Left lung (tissue), 10 donors: Measurements from ENCODE around the gene RYR3. TPM values are rescaled to one million over a fixed set of nuclear protein-coding genes. Genes with fewer than 3 reads are reported as not detected.

Experiments
- ATAC-seq: fragments of 200-7000 bp; cut with Tn5 transposase; one replicate; pipeline ENCODE4 v1.9.1; 2020; ENCODE audit warnings: moderate library complexity
- DNase-seq, 4 donors: peaks; one replicate each; pipeline ENCODE4 v3.0.0-alpha.2; 2013 to 2020
- H3K27ac ChIP-seq, 2 donors: fragments of 200-600 bp; sonication (generic) in 1 of 2; one replicate each; pipeline versions ENCODE4 v1.5.0 to v1.8.0; 2020 to 2021
- H3K27me3 ChIP-seq, 2 donors: fragments of 200-600 bp; sonication (generic) in 1 of 2; one replicate each; pipeline versions ENCODE4 v1.5.0 to v1.8.0; 2020 to 2021
- H3K36me3 ChIP-seq, 2 donors: fragments of 200-600 bp; sonication (generic) in 1 of 2; one replicate each; pipeline versions ENCODE4 v1.5.0 to v1.8.0; 2020 to 2021
- H3K4me1 ChIP-seq, 2 donors: fragments of 200-600 bp; one replicate each; pipeline ENCODE4 v1.8.0; 2021
- H3K4me3 ChIP-seq, 2 donors: fragments of 200-600 bp; sonication (generic) in 1 of 2; one replicate each; pipeline versions ENCODE4 v1.5.0 to v1.8.0; 2020 to 2021; ENCODE audit warnings: mild to moderate bottlenecking in 1 of 2
- H3K9me3 ChIP-seq, 2 donors: fragments of 200-600 bp; sonication (generic) in 1 of 2; one replicate each; pipeline versions ENCODE4 v1.5.0 to v1.8.0; 2020 to 2021
- intact Hi-C, 2 donors: fragments of 100-400 bp; cut with DNase I; formaldehyde crosslinking; loops; one replicate each; pipeline versions ENCODE4 v1.11.2 to v1.14.2; 2022
- polyA plus RNA-seq, 6 donors: library from polyadenylated mRNA; unstranded; fragments of 120-200 nt; gene quantifications; one replicate each; pipeline ENCODE4 v1.2.1, GENCODE V29; 2013; ENCODE audit not compliant: insufficient read length in 6 of 6
- total RNA-seq, 2 donors: library from RNA; stranded (reverse); fragmentation: NEBNext Ultra II Directional; extraction: Animal tissue kit (Norgen Biotek cat#: 25700); gene quantifications; one replicate each; pipeline ENCODE4 v1.2.1, GENCODE V29; 2021
- TF ChIP-seq, protein P1 (sequence below), 2 donors: fragments of 200-600 bp; sonication (generic) in 1 of 2; IDR thresholded peaks; one replicate each; pipeline versions ENCODE4 v1.5.0 to v1.8.0; 2021; ENCODE audit warnings: antibody characterized with exemption in 2 of 2
- donor health status: DM: no; HTN: yes; CAD: no.
- donor health status: DM: no; HTN: no; CAD: no.

The RYR3 gene
- total and polyA plus RNA-seq, 8 donors = 0.24 to 12.6 (median 8.6) TPM

GRCh38 chr15:33858836-33859235 is 548.1 kb downstream of the RYR3 start:
- no peak for ATAC-seq
- H3K27ac ChIP-seq = no peak overlapping the region
- DNase-seq = no peak
- no peaks in the 10 kb centered on the region for H3K27me3 ChIP-seq
- no peaks in the 10 kb centered on the region for H3K36me3 ChIP-seq
- TF ChIP-seq, protein P1, sequence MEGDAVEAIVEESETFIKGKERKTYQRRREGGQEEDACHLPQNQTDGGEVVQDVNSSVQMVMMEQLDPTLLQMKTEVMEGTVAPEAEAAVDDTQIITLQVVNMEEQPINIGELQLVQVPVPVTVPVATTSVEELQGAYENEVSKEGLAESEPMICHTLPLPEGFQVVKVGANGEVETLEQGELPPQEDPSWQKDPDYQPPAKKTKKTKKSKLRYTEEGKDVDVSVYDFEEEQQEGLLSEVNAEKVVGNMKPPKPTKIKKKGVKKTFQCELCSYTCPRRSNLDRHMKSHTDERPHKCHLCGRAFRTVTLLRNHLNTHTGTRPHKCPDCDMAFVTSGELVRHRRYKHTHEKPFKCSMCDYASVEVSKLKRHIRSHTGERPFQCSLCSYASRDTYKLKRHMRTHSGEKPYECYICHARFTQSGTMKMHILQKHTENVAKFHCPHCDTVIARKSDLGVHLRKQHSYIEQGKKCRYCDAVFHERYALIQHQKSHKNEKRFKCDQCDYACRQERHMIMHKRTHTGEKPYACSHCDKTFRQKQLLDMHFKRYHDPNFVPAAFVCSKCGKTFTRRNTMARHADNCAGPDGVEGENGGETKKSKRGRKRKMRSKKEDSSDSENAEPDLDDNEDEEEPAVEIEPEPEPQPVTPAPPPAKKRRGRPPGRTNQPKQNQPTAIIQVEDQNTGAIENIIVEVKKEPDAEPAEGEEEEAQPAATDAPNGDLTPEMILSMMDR (IDR thresholded peaks at IDR 0.05) = no peak
- H3K9me3 ChIP-seq = no peaks in the 10 kb centered on the region
- H3K4me1 ChIP-seq = no peaks in the 10 kb centered on the region
- no peak overlapping the region for H3K4me3 ChIP-seq
- intact Hi-C loops = no loop called here

DNA sequence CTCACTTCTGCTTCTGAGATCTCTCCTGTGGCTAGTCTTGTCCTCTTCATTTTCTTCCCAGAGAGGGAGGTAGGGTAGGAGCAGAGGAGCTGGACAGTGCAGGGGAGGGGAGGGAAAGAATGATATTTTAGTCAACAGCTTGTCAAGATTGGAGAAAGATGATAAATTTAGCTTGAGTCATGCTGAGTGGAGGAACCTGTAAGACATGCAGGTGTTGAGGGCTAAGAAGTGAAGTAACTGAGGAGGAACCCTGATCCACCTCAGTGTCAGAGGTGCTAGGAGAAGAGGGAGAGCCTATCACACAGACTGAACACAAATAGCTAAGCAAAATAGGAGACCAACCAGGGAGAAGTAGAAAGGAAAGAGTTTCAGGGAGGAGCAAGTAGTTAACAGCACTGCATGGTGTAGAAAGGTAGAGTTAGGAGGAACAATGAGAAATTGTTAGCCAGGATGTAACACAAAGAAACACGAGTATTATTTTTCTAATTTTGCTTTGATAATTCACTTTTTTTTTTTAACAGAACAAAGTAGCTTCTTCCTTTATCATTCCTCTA is 549.3 kb downstream of the RYR3 start:
- ATAC-seq (no peak), DNase-seq (no peak)
- intact Hi-C loops = no loop called here
- no peaks in the 10 kb centered on the region for H3K27me3 ChIP-seq
- H3K36me3 ChIP-seq = no peaks in the 10 kb centered on the region
- no peak overlapping the region for H3K4me3 ChIP-seq
- TF ChIP-seq, protein P1 (IDR thresholded peaks at IDR 0.05) = no peak
- H3K27ac ChIP-seq = no peak overlapping the region
- no peaks in the 10 kb centered on the region for H3K4me1 ChIP-seq
- H3K9me3 ChIP-seq = no peaks in the 10 kb centered on the region

GRCh38 chr15:33860754-33861153 is 550.0 kb downstream of the RYR3 start:
- TF ChIP-seq, protein P1 (IDR thresholded peaks at IDR 0.05) = no peak
- Histone ChIP-seq H3K9me3 (no peaks in the 10 kb centered on the region), H3K36me3 (no peaks in the 10 kb centered on the region), H3K27ac (no peak overlapping the region), H3K4me3 (no peak overlapping the region), H3K4me1 (peaks cover 0 to 2% of the 10 kb centered on the region in 2 donors), H3K27me3 (no peaks in the 10 kb centered on the region)
- intact Hi-C loops = no loop called here
- ATAC-seq = peak; percentile 69
- DNase-seq = no peak

- no peak overlapping the region for H3K4me3 ChIP-seq
- no peak overlapping the region for H3K27ac ChIP-seq
- TF ChIP-seq, protein P1 (IDR thresholded peaks at IDR 0.05) = no peak
- ATAC-seq (no peak), DNase-seq (no peak)
- H3K9me3 ChIP-seq = no peaks in the 10 kb centered on the region
- peaks cover 0 to 6% of the 10 kb centered on the region in 2 donors for H3K36me3 ChIP-seq
- H3K4me1 ChIP-seq = peaks cover 0 to 3% of the 10 kb centered on the region in 2 donors
- intact Hi-C loops = no loop called here
- no peaks in the 10 kb centered on the region for H3K27me3 ChIP-seq
Observed at GRCh38 chr15:33864360-33865075, 553.8 kb downstream of the RYR3 start.

DNA sequence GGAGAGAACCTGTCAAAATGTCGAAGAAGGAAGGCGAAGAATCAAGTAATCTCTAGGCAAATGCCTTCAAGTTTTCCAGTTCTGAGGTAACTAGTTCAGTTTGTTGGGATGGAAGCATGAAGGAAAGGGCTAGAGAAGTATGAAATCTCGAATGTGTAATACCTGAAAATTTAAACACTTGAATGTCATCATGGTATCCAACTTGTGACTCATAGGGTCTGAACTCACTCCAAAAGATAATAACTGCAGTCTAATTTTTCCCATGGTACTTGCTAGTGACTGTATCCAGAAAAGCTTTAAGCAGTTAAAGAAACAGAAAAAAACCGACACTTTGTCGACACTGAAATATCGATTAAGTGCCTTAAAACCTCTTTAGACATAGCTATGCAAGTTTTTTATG is 554.6 kb downstream of the RYR3 start:
- H3K4me3 ChIP-seq = no peak overlapping the region
- H3K4me1 ChIP-seq = peaks cover 0 to 3% of the 10 kb centered on the region in 2 donors
- intact Hi-C loops = no loop called here
- peaks cover 0 to 6% of the 10 kb centered on the region in 2 donors for H3K36me3 ChIP-seq
- TF ChIP-seq, protein P1 (IDR thresholded peaks at IDR 0.05) = no peak
- DNase-seq (no peak), ATAC-seq (peak; percentile 50)
- no peaks in the 10 kb centered on the region for H3K9me3 ChIP-seq
- no peaks in the 10 kb centered on the region for H3K27me3 ChIP-seq
- no peak overlapping the region for H3K27ac ChIP-seq
